Urinary bladder (tissue), 4 donors: Measurements from ENCODE around the gene DEFB110. TPM values are rescaled to one million over a fixed set of nuclear protein-coding genes. Genes with fewer than 3 reads are reported as not detected.

Experiments
- DNase-seq: peaks from one replicate; pipeline ENCODE4 v3.0.0-alpha.2; 2015; ENCODE audit errors: extremely low spot score
- H3K27ac ChIP-seq: one replicate; pipeline ENCODE4 v1.5.1; 2013; ENCODE audit warnings: low read depth, mild to moderate bottlenecking, moderate library complexity
- H3K36me3 ChIP-seq: one replicate; pipeline ENCODE4 v1.6.1; 2013; ENCODE audit warnings: mild to moderate bottlenecking, moderate library complexity; ENCODE audit not compliant: insufficient read depth
- H3K4me1 ChIP-seq: one replicate; pipeline ENCODE4 v1.6.1; 2013; ENCODE audit warnings: mild to moderate bottlenecking, moderate library complexity; ENCODE audit not compliant: insufficient read depth
- H3K4me3 ChIP-seq: one replicate; pipeline ENCODE4 v1.5.1; 2013; ENCODE audit warnings: low read depth, low read length
- WGBS: extraction: QIAGEN DNeasy Blood & Tissue Kit; methylation state at CpG from one replicate; pipeline ENCODE4 v1.1.7; 2013; 5-methylcytosine and 5-hydroxymethylcytosine counted together
- polyA plus RNA-seq: library from polyadenylated mRNA; stranded (reverse); fragments of 200-250 nt; gene quantifications from one replicate; pipeline ENCODE4 v1.2.3, GENCODE V29; 2013
- total RNA-seq: library from RNA; depleted of rRNA; stranded (reverse); fragments of >200 nt; gene quantifications from one replicate; pipeline ENCODE4 v1.2.3, GENCODE V29; 2014
- donor health status: healthy with polysubstance abuse.
- donor health status: healthy.

Gene DEFB110
- total and polyA plus RNA-seq, 2 donors: not detected

DNA sequence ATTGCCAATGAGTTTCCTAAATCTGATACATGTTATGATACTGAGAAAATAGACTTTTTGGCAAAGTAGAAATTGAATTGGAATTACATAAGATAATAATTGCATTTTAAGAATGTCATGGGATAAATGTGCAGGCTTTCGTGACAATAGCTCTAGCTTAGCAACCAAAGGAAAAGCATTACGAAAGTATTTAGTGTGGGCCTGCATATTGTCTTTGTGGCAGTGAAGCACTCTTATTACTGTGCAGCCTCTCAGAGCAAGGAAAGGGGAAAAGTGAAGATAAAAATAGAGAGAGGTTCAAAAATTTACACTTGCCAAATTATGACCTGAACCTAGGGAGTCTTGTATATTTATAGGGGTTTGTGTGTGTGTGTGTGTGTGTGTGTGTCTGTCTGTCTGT lies 39.7 kb downstream of the DEFB110 start:
- H3K4me1 ChIP-seq: no peaks in the 10 kb centered on the region
- no peak overlapping the region for H3K27ac ChIP-seq
- no peaks in the 10 kb centered on the region for H3K36me3 ChIP-seq
- H3K4me3 ChIP-seq: no peak overlapping the region
- WGBS: 73% methylated on average over 2 of the region's 2 CpGs
- no peak for DNase-seq

DNA sequence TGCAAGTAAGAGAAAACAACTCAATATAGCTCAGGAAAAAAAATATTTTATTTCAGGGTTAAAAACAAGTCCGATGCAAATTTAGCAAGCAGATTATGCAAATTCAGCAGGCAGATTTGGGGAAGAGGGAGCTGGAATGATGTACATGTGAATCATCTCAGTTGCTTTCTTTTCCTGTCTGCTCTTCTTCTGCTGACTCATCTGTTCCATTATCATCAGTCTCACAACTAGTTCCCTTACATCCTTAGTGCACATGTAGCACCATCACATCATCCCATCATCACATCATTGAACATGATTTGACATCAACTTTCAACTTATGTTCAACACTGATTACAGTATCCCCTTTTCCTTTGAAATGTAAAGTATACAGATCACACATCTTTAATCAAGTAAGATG lies 40.9 kb downstream of the DEFB110 start:
- Histone ChIP-seq H3K4me3 (no peak overlapping the region), H3K27ac (no peak overlapping the region), H3K36me3 (no peaks in the 10 kb centered on the region), H3K4me1 (no peaks in the 10 kb centered on the region)
- WGBS: 70% methylated on average over 1 of the region's 1 CpG
- no peak for DNase-seq

DNA sequence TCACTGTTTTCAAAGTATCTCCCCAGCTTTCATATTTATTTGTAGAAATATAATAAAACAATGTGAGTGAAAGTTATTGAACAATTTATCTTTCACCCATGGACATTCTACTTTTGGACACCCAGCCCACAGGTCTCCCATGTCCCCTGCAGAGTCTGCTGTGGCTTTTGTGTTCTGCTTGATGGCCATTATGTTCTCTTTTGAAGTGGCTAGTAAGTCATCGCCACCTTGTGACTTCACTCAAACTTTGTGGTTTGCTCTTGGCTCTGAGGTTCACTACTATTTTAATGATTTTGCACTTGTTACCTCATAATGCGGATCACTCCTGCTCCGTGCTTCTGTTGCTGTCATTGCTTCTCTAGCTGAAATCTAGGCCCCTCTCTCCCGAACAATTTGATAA lies 42.2 kb downstream of the DEFB110 start:
- Histone ChIP-seq H3K4me1 (no peaks in the 10 kb centered on the region), H3K27ac (no peak overlapping the region), H3K4me3 (no peak overlapping the region), H3K36me3 (no peaks in the 10 kb centered on the region)
- no peak for DNase-seq
- WGBS: 83% methylated on average over 4 of the region's 4 CpGs

DNA sequence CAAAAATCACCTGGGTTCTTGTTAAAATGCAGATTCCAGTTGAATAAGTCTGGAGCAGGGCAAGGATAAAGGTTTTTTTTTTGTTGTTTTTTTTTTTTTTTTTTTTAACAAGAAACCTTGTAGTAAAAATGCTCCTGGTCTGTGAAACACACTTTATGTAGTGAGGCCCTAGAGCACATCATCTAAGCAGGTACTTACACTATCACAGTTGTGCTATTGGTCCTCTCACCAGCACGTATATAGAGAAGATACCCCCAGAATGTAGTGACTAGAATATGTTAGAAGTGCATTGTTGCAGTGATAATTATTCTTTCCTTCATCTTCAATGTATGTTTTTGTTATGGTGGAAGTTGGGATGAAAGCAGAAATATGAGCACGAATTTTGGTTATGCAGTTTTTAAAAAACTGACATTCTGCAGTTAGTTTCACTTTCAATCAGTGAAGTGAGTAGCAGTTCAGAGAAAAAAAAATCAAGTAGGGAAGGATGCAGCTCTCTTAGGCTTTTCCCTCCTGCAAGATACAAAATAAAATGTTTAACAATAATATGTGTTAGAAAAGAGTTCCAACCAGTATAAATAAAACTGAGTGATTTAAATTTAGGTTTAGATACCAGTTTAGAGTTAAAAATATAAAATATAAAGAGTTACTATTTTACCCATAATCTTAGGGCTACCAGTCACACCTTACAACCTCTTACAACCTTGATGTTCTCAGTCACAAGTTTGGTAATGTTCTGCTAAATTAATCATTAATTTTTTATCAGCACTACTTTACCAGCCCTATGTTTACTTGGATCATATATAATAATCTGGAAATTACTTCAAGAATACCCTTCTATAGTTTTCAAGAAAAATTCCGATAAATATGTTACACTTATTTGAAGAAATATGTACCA lies 43.2 kb downstream of the DEFB110 start:
- H3K4me1 ChIP-seq: no peaks in the 10 kb centered on the region
- no peak for DNase-seq
- no peak overlapping the region for H3K27ac ChIP-seq
- H3K4me3 ChIP-seq: no peak overlapping the region
- 59% methylated on average over 3 of the region's 3 CpGs for WGBS
- H3K36me3 ChIP-seq: no peaks in the 10 kb centered on the region

DNA sequence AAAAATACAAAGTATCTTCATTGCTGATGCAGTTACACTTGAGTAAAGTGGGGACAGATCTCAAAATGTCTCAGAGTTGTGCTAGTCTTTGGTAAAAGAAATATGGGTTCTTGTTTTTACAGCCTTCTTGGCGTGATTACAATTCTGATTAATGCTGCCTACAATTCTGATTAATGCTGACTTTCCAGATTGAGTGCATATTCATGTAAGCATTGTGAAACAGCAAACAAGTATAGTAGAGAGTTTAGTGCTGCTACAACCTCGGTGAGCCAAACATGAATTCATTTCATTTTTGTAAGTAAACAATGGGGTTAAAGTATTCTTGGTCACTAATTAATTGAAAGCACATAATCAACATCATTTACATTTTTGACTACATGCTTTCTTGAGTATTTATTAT lies 52.2 kb downstream of the DEFB110 start, which contains the start of gene DEFB113:
TSS of gene DEFB113 (minus strand) at position 21 of the 400 bp plus-strand sequence. CDS start at position 21, 0 bp downstream.
- Histone ChIP-seq H3K4me3 (no peak within 1 kb of the TSS), H3K27ac (no peak within 1 kb of the TSS), H3K4me1 (no peaks in the 10 kb centered on the region), H3K36me3 (no peaks in the 10 kb centered on the region)
- WGBS: 58% methylated on average over 2 of the region's 2 CpGs
- DNase-seq: no peak

Other genes starting within 250 kb of the DEFB110 start
- not detected for gene PGK2, start 234.7 kb downstream of the DEFB110 start, total RNA-seq
- gene PGK2, start 234.7 kb downstream of the DEFB110 start, polyA plus RNA-seq: not detected
- not detected for gene CRISP1, start 155.5 kb downstream of the DEFB110 start, total RNA-seq
- gene CRISP1, start 155.5 kb downstream of the DEFB110 start, polyA plus RNA-seq: not detected
- not detected for gene DEFB114, start 57.8 kb downstream of the DEFB110 start, total RNA-seq
- not detected for gene DEFB114, start 57.8 kb downstream of the DEFB110 start, polyA plus RNA-seq
- not detected for gene DEFB113, start 52.4 kb downstream of the DEFB110 start, total RNA-seq
- gene DEFB113, start 52.4 kb downstream of the DEFB110 start, polyA plus RNA-seq: not detected
- gene DEFB112, start 27.9 kb upstream of the DEFB110 start, total RNA-seq: not detected
- not detected for gene DEFB112, start 27.9 kb upstream of the DEFB110 start, polyA plus RNA-seq